K562 (cell line): Measurements from ENCODE around the gene NT5C3B. TPM values are rescaled to one million over a fixed set of nuclear protein-coding genes. Genes with fewer than 3 reads are reported as not detected.

Experiments
- ATAC-seq: fragments of 200-7000 bp; cut with Tn5 transposase; 3 replicates; pipeline ENCODE4 v1.9.1; 2020; ENCODE audit warnings: moderate library complexity
- BruUV-seq: library from RNA; stranded (reverse); fragments of 400-500 nt; replicated peaks from 2 replicates; lab custom pipeline; 2021; lab: Mats Ljungman, UMichigan
- CTCF ChIA-PET: fragments of 300-600 bp; formaldehyde crosslinking; extraction: SDS; loops from one replicate; lab custom pipeline; 2021; ENCODE audit warnings: low intra/inter-chr PET ratio; lab: Yijun Ruan, JAX
- POLR2A ChIA-PET: fragments of 300-600, 350-650 bp; sonication (Branson Sonifier 250); formaldehyde crosslinking; extraction: SDS; loops from one replicate; lab custom pipeline; 2021; ENCODE audit warnings: antibody characterized with exemption, inconsistent platforms; lab: Yijun Ruan, JAX
- DNase-seq, 4 experiments: peaks; one replicate each; pipeline versions ENCODE4 v3.0.0 to v3.0.0-alpha.2; 2011 to 2018; ENCODE audit warnings: low spot score in 3 of 4, mixed read lengths in 3 of 4; ENCODE audit errors: extremely low read depth in 1 of 4
- FAIRE-seq: peaks from 2 replicates; lab custom pipeline; 2011; peaks lifted over from hg19 to GRCh38; lab: Jason Lieb, UNC
- H2AFZ ChIP-seq: 2 replicates; pipeline ENCODE4 v1.6.0; 2011; ENCODE audit warnings: low read depth, low read length, control low read depth, inconsistent platforms
- H3K27ac ChIP-seq: fragments of 200-600 bp; 3 replicates; pipeline ENCODE4 v1.8.0; 2011; ENCODE audit warnings: low read depth, mild to moderate bottlenecking, control low read depth, inconsistent platforms, low read length, moderate library complexity, mixed read lengths; ENCODE audit errors: extremely low read depth
- H3K27me3 ChIP-seq, 2 experiments: fragments of 300-600 bp in 1 of 2; 2 replicates in 1 of 2; 3 replicates in 1 of 2; pipeline versions ENCODE4 v1.6.0 to v1.8.0; 2011; ENCODE audit warnings: inconsistent platforms in 2 of 2, low read length in 2 of 2, mild to moderate bottlenecking in 1 of 2, mixed read lengths in 1 of 2, moderate library complexity in 1 of 2; ENCODE audit not compliant: control insufficient read depth in 2 of 2, insufficient read depth in 2 of 2
- H3K36me3 ChIP-seq: fragments of 300-600 bp; 3 replicates; pipeline ENCODE4 v1.8.0; 2011; ENCODE audit warnings: mild to moderate bottlenecking, low read length, inconsistent platforms; ENCODE audit not compliant: control insufficient read depth, insufficient read depth
- H3K4me1 ChIP-seq, 2 experiments: fragments of 200-600 bp in 1 of 2; replicated peaks in 1 of 2; 2 replicates in 1 of 2; 3 replicates in 1 of 2; pipeline versions ENCODE4 v1.5.1 to v1.8.0; 2011; ENCODE audit warnings: inconsistent platforms in 2 of 2, low read length in 2 of 2, mild to moderate bottlenecking in 1 of 2, mixed read lengths in 1 of 2, moderate library complexity in 1 of 2; ENCODE audit not compliant: control insufficient read depth in 2 of 2, insufficient read depth in 2 of 2
- H3K4me2 ChIP-seq: 2 replicates; pipeline ENCODE4 v1.6.1; 2011; ENCODE audit warnings: low read length, control low read depth, inconsistent platforms, mixed read lengths; ENCODE audit not compliant: insufficient read depth
- H3K4me3 ChIP-seq: fragments of 200-600 bp; sonication (generic), shearing (Covaris generic); 2 replicates; pipeline ENCODE4 v1.5.1; 2016; ENCODE audit warnings: control low read depth, inconsistent platforms
- H3K79me2 ChIP-seq: fragments of 200-600 bp; 3 replicates; pipeline ENCODE4 v1.8.0; 2011; ENCODE audit warnings: low read length, inconsistent platforms; ENCODE audit not compliant: control insufficient read depth, insufficient read depth
- H3K9ac ChIP-seq, 2 experiments: 2 replicates each; pipeline versions ENCODE4 v1.6.0 to v1.6.1; 2011; ENCODE audit warnings: low read depth in 2 of 2, low read length in 2 of 2, control low read depth in 1 of 2, inconsistent platforms in 1 of 2, mild to moderate bottlenecking in 1 of 2, mixed read lengths in 1 of 2; ENCODE audit not compliant: insufficient read depth in 1 of 2
- H3K9me1 ChIP-seq: one replicate; pipeline ENCODE4 v1.6.0; 2011; ENCODE audit warnings: inconsistent platforms, mild to moderate bottlenecking, low read length, moderate library complexity; ENCODE audit not compliant: control insufficient read depth, insufficient read depth
- H3K9me3 ChIP-seq: replicated peaks from 2 replicates; pipeline ENCODE4 v1.5.1; 2011; ENCODE audit warnings: low read depth, low read length, inconsistent platforms; ENCODE audit not compliant: control insufficient read depth, insufficient read depth
- H4K20me1 ChIP-seq: replicated peaks from 2 replicates; pipeline ENCODE4 v1.6.1; 2011; ENCODE audit warnings: low read length, inconsistent platforms, mixed read lengths; ENCODE audit not compliant: control insufficient read depth, insufficient read depth
- ARHGAP35 ChIP-seq: fragments of 450-650 bp; IDR thresholded peaks from 2 replicates; pipeline ENCODE4 v1.6.1; 2018; ENCODE audit not compliant: partially characterized antibody
- ATF1 ChIP-seq, 2 experiments: fragments of 450-650 bp in 1 of 2; IDR thresholded peaks; 2 replicates each; pipeline ENCODE4 v1.6.1; 2016; ENCODE audit warnings: missing compliant biosample characterization in 1 of 2, missing genetic modification characterization in 1 of 2
- CREB1 ChIP-seq, 2 experiments: sonication (generic) in 1 of 2; formaldehyde crosslinking in 1 of 2; IDR thresholded peaks; 2 replicates each; pipeline versions ENCODE4 v1.6.1 to v1.8.0; 2012 to 2022; ENCODE audit warnings: inconsistent platforms in 1 of 2, mild to moderate bottlenecking in 1 of 2, missing genetic modification reagents in 1 of 2, moderate library complexity in 1 of 2
- DACH1 ChIP-seq: fragments of 450-650 bp; IDR thresholded peaks from 2 replicates; pipeline ENCODE4 v1.6.1; 2018; ENCODE audit not compliant: partially characterized antibody
- FOSL1 ChIP-seq: fragments of 200-800 bp; sonication (Bioruptor generic); conservative IDR thresholded peaks from 2 replicates; pipeline ENCODE4 v1.6.1; 2016; ENCODE audit warnings: missing genetic modification characterization, missing compliant biosample characterization
- KDM2B ChIP-seq: fragments of 250-450 bp; sonication (Bioruptor Pico); IDR thresholded peaks from 2 replicates; pipeline ENCODE4 v1.8.0; 2021; ENCODE audit warnings: mild to moderate bottlenecking, moderate library complexity
- KLF1 ChIP-seq: fragments of 450-650 bp; IDR thresholded peaks from 2 replicates; pipeline ENCODE4 v1.6.1; 2016; ENCODE audit warnings: missing genetic modification characterization, missing compliant biosample characterization
- MYC ChIP-seq, 2 experiments: fragments of 250-450 bp in 1 of 2; sonication (Bioruptor Pico) in 1 of 2; IDR thresholded peaks; 2 replicates each; pipeline versions ENCODE4 v1.5.1 to v1.6.1; 2012 to 2021; ENCODE audit warnings: low read depth in 2 of 2, borderline replicate concordance in 1 of 2, improper control_type of control experiment in 1 of 2, low read length in 1 of 2, mild to moderate bottlenecking in 1 of 2, moderate library complexity in 1 of 2
- NFYB ChIP-seq: IDR thresholded peaks from 2 replicates; pipeline ENCODE4 v1.6.1; 2011; ENCODE audit warnings: mild to moderate bottlenecking, moderate library complexity; ENCODE audit not compliant: insufficient read length; ENCODE audit errors: extremely low read depth
- PHTF2 ChIP-seq: fragments of 250-450 bp; sonication (Bioruptor Pico); IDR thresholded peaks from 2 replicates; pipeline ENCODE4 v1.5.0; 2021; ENCODE audit warnings: mild to moderate bottlenecking
- POLR2AphosphoS5 ChIP-seq: IDR thresholded peaks from 2 replicates; pipeline ENCODE4 v1.6.1; 2011; ENCODE audit warnings: mild to moderate bottlenecking, low read depth, low read length, moderate library complexity; ENCODE audit not compliant: control insufficient read depth, insufficient read depth
- RUNX1 ChIP-seq: sonication (generic); IDR thresholded peaks from 2 replicates; pipeline ENCODE4 v1.6.1; 2016; ENCODE audit warnings: antibody characterized with exemption, low read depth
- TARDBP ChIP-seq: fragments of 450-650 bp; IDR thresholded peaks from 2 replicates; pipeline ENCODE4 v1.6.1; 2016
- ZNF24 ChIP-seq: fragments of 450-650 bp; IDR thresholded peaks from 2 replicates; pipeline ENCODE4 v1.6.1; 2016
- ZNF263 ChIP-seq: sonication (generic); formaldehyde crosslinking; IDR thresholded peaks from 2 replicates; pipeline ENCODE4 v1.8.0; 2022; ENCODE audit warnings: mild to moderate bottlenecking, missing genetic modification reagents, borderline replicate concordance
- WGBS: fragments of 100-300 bp; shearing (Covaris generic); methylation state at CpG from one replicate; pipeline ENCODE4 v1.1.6; 2016; ENCODE audit warnings: low coverage, mixed read lengths; ENCODE audit not compliant: insufficient coverage; ENCODE audit errors: missing lambda C conversion rate; 5-methylcytosine and 5-hydroxymethylcytosine counted together
- in situ Hi-C: fragments of 300-500 bp; cut with MboI; formaldehyde crosslinking; loops from 4 replicates; pipeline ENCODE4 v1.15.0; 2018; ENCODE audit warnings: inconsistent platforms, mixed read lengths
- intact Hi-C: fragments of 100-400 bp; cut with micrococcal nuclease; formaldehyde crosslinking; loops from 2 replicates; pipeline ENCODE4 v1.14.2; 2022
- polyA plus RNA-seq, 8 experiments: library from polyadenylated mRNA; depleted of rRNA in 4 of 8; stranded (reverse) in 5 of 8; unstranded in 3 of 8; fragments of >200 nt; fragmentation: Nextera tagmentation in 2 of 8; fragmentation: Illumina TruSeq in 1 of 8; extraction: Ambion mirVana in 2 of 8; extraction: Trizol in 1 of 8; gene quantifications; 2 replicates each; pipeline versions ENCODE4 v1.2.1 to v1.2.3, GENCODE V29; 2011 to 2014; ENCODE audit warnings: inconsistent platforms in 1 of 8, missing spikeins in 1 of 8
- total RNA-seq, 7 experiments: library from RNA; depleted of rRNA in 6 of 7; stranded (reverse); fragments of >200 nt in 6 of 7; fragmentation: Illumina TruSeq in 2 of 7; extraction: Trizol in 2 of 7; gene quantifications; 2 replicates each; pipeline versions ENCODE4 v1.2.1 to v1.2.3, GENCODE V29; 2011 to 2021; ENCODE audit warnings: low replicate concordance in 1 of 7
- TF ChIP-seq, protein P1 (sequence below): fragments of 250-450 bp; sonication (Bioruptor Pico); IDR thresholded peaks from 2 replicates; pipeline ENCODE4 v1.6.1; 2021; ENCODE audit warnings: mild to moderate bottlenecking
- TF ChIP-seq, protein P2 (sequence below): IDR thresholded peaks from 2 replicates; pipeline ENCODE4 v1.6.1; 2012; ENCODE audit warnings: low read depth, low read length, improper control_type of control experiment, borderline replicate concordance
- TF ChIP-seq, protein P3 (sequence below): fragments of 450-650 bp; IDR thresholded peaks from 2 replicates; pipeline ENCODE4 v1.6.1; 2014; ENCODE audit warnings: low read depth, mild to moderate bottlenecking, moderate library complexity, borderline replicate concordance

NT5C3B gene
- total and polyA plus RNA-seq, 9 of the 15 experiments (the other 6 are each of a cell fraction or from before 2014, with no cell fraction given) = 2.0 to 166 (median 85.0) TPM

DNA sequence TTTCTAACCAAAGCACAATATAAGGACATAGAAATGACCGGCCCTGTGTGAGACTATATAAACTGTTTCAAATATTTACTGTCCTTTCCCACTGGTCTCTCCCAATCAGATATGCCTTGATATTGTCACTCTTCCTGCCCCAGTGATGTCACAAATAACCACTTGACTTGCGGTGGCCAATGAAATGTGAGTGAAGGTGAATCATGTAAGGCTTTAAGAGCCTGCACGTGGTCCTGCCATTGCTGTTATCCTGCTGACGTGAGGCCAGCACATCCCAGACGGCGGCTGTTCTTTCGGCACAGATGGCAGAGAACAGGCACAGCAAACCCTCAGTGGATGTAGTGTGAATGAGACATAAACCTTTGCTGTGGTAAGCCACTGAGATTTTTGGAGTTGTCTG, 34.6 kb upstream of the NT5C3B start:
- ChIA-PET CTCF (no interaction called here), POLR2A (interaction anchor here (0.6 to 1.2 kb wide), 4 partner anchors 10 to 806 kb away, joined by 3 to 6 read pairs (median 3); partner anchors contain the start of gene PLEKHH3)
- no peak overlapping the region for H3K27ac ChIP-seq
- H3K9ac ChIP-seq = no peak overlapping the region; a peak in 1 of 4 replicates
- no peak overlapping the region for H3K4me3 ChIP-seq
- no peaks in the 10 kb centered on the region for H3K27me3 ChIP-seq
- H3K9me1 ChIP-seq = peaks cover 4% of the 10 kb centered on the region
- no peaks in the 10 kb centered on the region for H3K9me3 ChIP-seq
- in situ Hi-C loops (no loop called here), intact Hi-C loops (no loop called here)
- peaks cover 3 to 11% of the 10 kb centered on the region in 2 experiments; a peak in 4 of 5 replicates for H3K4me1 ChIP-seq
- no peaks in the 10 kb centered on the region for H3K79me2 ChIP-seq
- no peak overlapping the region for H2AFZ ChIP-seq
- H3K36me3 ChIP-seq = peaks cover 78% of the 10 kb centered on the region; the same call in 2 of the 3 replicates
- H4K20me1 ChIP-seq = no peaks in the 10 kb centered on the region
- FAIRE-seq (no peak), DNase-seq (no peak), ATAC-seq (peak; percentile 20; the same call in 1 of the 3 replicates)
- 76% methylated on average over 7 of the region's 7 CpGs for WGBS
- no peak overlapping the region for H3K4me2 ChIP-seq
- no TSS peak for BruUV-seq
- TF ChIP-seq TARDBP = no peak
- TF ChIP-seq RUNX1 = no peak
- no peak for TF ChIP-seq ZNF263 (CRISPR knock-in tag)
- TF ChIP-seq FOSL1 (tag) = peak; percentile 29; the same call in 1 of the 2 replicates
- TF ChIP-seq ATF1 (CRISPR knock-in tag; IDR thresholded peaks at IDR 0.05) = no peak
- peak; percentile 36; the same call in 1 of the 2 replicates for TF ChIP-seq ATF1 (tag; IDR thresholded peaks at IDR 0.05)
- TF ChIP-seq, protein P1, sequence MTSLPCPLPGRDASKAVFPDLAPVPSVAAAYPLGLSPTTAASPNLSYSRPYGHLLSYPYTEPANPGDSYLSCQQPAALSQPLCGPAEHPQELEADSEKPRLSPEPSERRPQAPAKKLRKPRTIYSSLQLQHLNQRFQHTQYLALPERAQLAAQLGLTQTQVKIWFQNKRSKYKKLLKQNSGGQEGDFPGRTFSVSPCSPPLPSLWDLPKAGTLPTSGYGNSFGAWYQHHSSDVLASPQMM = no peak
- TF ChIP-seq NFYB = peak; percentile 54
- TF ChIP-seq CREB1 (IDR thresholded peaks at IDR 0.05) = no peak
- 0 out of 2 replicates have a peak, but pooled peaks have one; percentile 21 for TF ChIP-seq CREB1 (CRISPR knock-in tag; IDR thresholded peaks at IDR 0.05)
- TF ChIP-seq KLF1 (tag) = no peak
- no peak for TF ChIP-seq KDM2B
- no peak for TF ChIP-seq ZNF24
- TF ChIP-seq, protein P2, sequence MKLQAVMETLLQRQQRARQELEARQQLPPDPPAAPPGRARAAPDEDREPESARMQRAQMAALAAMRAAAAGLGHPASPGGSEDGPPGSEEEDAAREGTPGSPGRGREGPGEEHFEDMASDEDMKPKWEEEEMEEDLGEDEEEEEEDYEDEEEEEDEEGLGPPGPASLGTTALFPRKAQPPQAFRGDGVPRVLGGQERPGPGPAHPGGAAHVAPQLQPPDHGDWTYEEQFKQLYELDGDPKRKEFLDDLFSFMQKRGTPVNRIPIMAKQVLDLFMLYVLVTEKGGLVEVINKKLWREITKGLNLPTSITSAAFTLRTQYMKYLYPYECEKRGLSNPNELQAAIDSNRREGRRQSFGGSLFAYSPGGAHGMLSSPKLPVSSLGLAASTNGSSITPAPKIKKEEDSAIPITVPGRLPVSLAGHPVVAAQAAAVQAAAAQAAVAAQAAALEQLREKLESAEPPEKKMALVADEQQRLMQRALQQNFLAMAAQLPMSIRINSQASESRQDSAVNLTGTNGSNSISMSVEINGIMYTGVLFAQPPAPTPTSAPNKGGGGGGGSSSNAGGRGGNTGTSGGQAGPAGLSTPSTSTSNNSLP = no peak
- 0 out of 2 replicates have a peak, but pooled peaks have one; percentile 8 for TF ChIP-seq POLR2AphosphoS5
- TF ChIP-seq ARHGAP35 = no peak
- TF ChIP-seq DACH1 = no peak
- TF ChIP-seq MYC (IDR thresholded peaks at IDR 0.05; ENCODE audit: low read depth, low read length) = peak; percentile 34; the same call in 1 of the 2 replicates
- TF ChIP-seq MYC (CRISPR knock-in tag; IDR thresholded peaks at IDR 0.05; ENCODE audit: borderline replicate concordance, low read depth) = no peak
- TF ChIP-seq, protein P3, sequence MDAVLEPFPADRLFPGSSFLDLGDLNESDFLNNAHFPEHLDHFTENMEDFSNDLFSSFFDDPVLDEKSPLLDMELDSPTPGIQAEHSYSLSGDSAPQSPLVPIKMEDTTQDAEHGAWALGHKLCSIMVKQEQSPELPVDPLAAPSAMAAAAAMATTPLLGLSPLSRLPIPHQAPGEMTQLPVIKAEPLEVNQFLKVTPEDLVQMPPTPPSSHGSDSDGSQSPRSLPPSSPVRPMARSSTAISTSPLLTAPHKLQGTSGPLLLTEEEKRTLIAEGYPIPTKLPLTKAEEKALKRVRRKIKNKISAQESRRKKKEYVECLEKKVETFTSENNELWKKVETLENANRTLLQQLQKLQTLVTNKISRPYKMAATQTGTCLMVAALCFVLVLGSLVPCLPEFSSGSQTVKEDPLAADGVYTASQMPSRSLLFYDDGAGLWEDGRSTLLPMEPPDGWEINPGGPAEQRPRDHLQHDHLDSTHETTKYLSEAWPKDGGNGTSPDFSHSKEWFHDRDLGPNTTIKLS = no peak
- TF ChIP-seq PHTF2 (CRISPR knock-in tag) = no peak
